Liver (tissue), 9 donors: ENCODE results near the gene MYO15B. TPM values are rescaled to one million over a fixed set of nuclear protein-coding genes. Genes with fewer than 3 reads are reported as not detected.

Experiments used
- DNase-seq: peaks from one replicate; pipeline ENCODE4 v3.0.0-alpha.2; 2017; ENCODE audit warnings: low spot score
- H3K27ac ChIP-seq, 2 donors: one replicate each; pipeline ENCODE4 v1.7.0; 2013; ENCODE audit warnings: inconsistent platforms in 2 of 2, low read length in 2 of 2, control low read depth in 1 of 2, low read depth in 1 of 2, mild to moderate bottlenecking in 1 of 2
- H3K27me3 ChIP-seq, 4 donors: one replicate each; pipeline versions ENCODE4 v1.6.1 to v1.7.0; 2013; ENCODE audit warnings: low read length in 3 of 4, inconsistent platforms in 1 of 4, mild to moderate bottlenecking in 1 of 4, moderate library complexity in 1 of 4; ENCODE audit not compliant: control insufficient read depth in 4 of 4, insufficient read depth in 4 of 4
- H3K36me3 ChIP-seq, 4 donors: one replicate each; pipeline versions ENCODE4 v1.6.1 to v1.7.0; 2013; ENCODE audit warnings: low read length in 3 of 4, mild to moderate bottlenecking in 3 of 4, low read depth in 1 of 4, moderate library complexity in 1 of 4; ENCODE audit not compliant: control insufficient read depth in 4 of 4, insufficient read depth in 3 of 4
- H3K4me1 ChIP-seq, 4 donors: one replicate each; pipeline versions ENCODE4 v1.6.1 to v1.7.0; 2013; ENCODE audit warnings: low read length in 3 of 4, mild to moderate bottlenecking in 3 of 4, moderate library complexity in 1 of 4; ENCODE audit not compliant: control insufficient read depth in 4 of 4, insufficient read depth in 4 of 4
- H3K4me3 ChIP-seq, 3 donors: one replicate each; pipeline versions ENCODE4 v1.6.1 to v1.7.0; 2013; ENCODE audit warnings: low read length in 3 of 3, control low read depth in 1 of 3, low read depth in 1 of 3, mild to moderate bottlenecking in 1 of 3
- H3K9ac ChIP-seq, 2 donors: one replicate each; pipeline ENCODE4 v1.7.0; 2013; ENCODE audit warnings: low read length in 2 of 2, mild to moderate bottlenecking in 2 of 2, moderate library complexity in 2 of 2, control low read depth in 1 of 2, low read depth in 1 of 2
- H3K9me3 ChIP-seq, 4 donors: one replicate each; pipeline versions ENCODE4 v1.6.1 to v1.7.0; 2013; ENCODE audit warnings: low read length in 3 of 4; ENCODE audit not compliant: control insufficient read depth in 4 of 4
- ATF3 ChIP-seq: IDR thresholded peaks from 2 replicates; pipeline ENCODE4 v1.6.1; 2016; ENCODE audit warnings: antibody characterized with exemption
- EGR1 ChIP-seq, 2 donors: IDR thresholded peaks; 2 replicates each; pipeline ENCODE4 v1.6.1; 2016 to 2018; ENCODE audit warnings: antibody characterized with exemption in 2 of 2, low read depth in 2 of 2
- FOXA2 ChIP-seq: IDR thresholded peaks from 2 replicates; pipeline ENCODE4 v1.6.1; 2016; ENCODE audit warnings: antibody characterized with exemption
- GABPA ChIP-seq, 2 donors: IDR thresholded peaks in 1 of 2; conservative IDR thresholded peaks in 1 of 2; 2 replicates each; pipeline ENCODE4 v1.6.1; 2016; ENCODE audit warnings: antibody characterized with exemption in 2 of 2, mild to moderate bottlenecking in 1 of 2, moderate library complexity in 1 of 2
- HNF4A ChIP-seq, 2 donors: conservative IDR thresholded peaks; 2 replicates each; pipeline ENCODE4 v1.6.1; 2016; ENCODE audit warnings: antibody characterized with exemption in 2 of 2, mild to moderate bottlenecking in 2 of 2
- HNF4G ChIP-seq: IDR thresholded peaks from 2 replicates; pipeline ENCODE4 v1.6.1; 2016; ENCODE audit warnings: antibody characterized with exemption
- JUND ChIP-seq, 2 donors: IDR thresholded peaks; 2 replicates each; pipeline ENCODE4 v1.6.1; 2016; ENCODE audit warnings: antibody characterized with exemption in 2 of 2
- NR2F2 ChIP-seq: IDR thresholded peaks from 2 replicates; pipeline ENCODE4 v1.6.1; 2016; ENCODE audit warnings: antibody characterized with exemption
- RAD21 ChIP-seq, 2 donors: IDR thresholded peaks; 2 replicates each; pipeline ENCODE4 v1.6.1; 2016; ENCODE audit warnings: antibody characterized with exemption in 2 of 2, mild to moderate bottlenecking in 2 of 2
- SP1 ChIP-seq: IDR thresholded peaks from 2 replicates; pipeline ENCODE4 v1.6.1; 2018; ENCODE audit warnings: antibody characterized with exemption, mild to moderate bottlenecking
- TAF1 ChIP-seq: conservative IDR thresholded peaks from 2 replicates; pipeline ENCODE4 v1.6.1; 2016; ENCODE audit warnings: antibody characterized with exemption, mild to moderate bottlenecking
- YY1 ChIP-seq: IDR thresholded peaks from 2 replicates; pipeline ENCODE4 v1.6.1; 2016; ENCODE audit warnings: antibody characterized with exemption, mild to moderate bottlenecking
- WGBS: extraction: QIAGEN DNeasy Blood & Tissue Kit; methylation state at CpG from one replicate; pipeline ENCODE4 v1.1.7; 2013; 5-methylcytosine and 5-hydroxymethylcytosine counted together
- polyA plus RNA-seq, 2 donors: library from polyadenylated mRNA; stranded (reverse) in 1 of 2; unstranded in 1 of 2; fragments of 200-250 nt in 1 of 2; fragments of >200 nt in 1 of 2; fragmentation: Nextera tagmentation in 1 of 2; extraction: Ambion mirVana in 1 of 2; gene quantifications; one replicate each; pipeline versions ENCODE4 v1.2.1 to v1.2.3, GENCODE V29; 2013 to 2015
- total RNA-seq, 2 donors: library from RNA; depleted of rRNA; stranded (reverse); fragments of >200 nt; gene quantifications; one replicate each; pipeline ENCODE4 v1.2.3, GENCODE V29; 2014
- TF ChIP-seq, protein P1 (sequence below): IDR thresholded peaks from 2 replicates; pipeline ENCODE4 v1.6.1; 2016; ENCODE audit warnings: antibody characterized with exemption
- TF ChIP-seq, protein P2 (sequence below): fragments of 150-350 bp; IDR thresholded peaks from 2 replicates; pipeline ENCODE4 v1.5.1; 2017; ENCODE audit warnings: improper control_type of control experiment, low read depth, low read length; ENCODE audit not compliant: missing input control
- TF ChIP-seq, protein P3 (sequence below): IDR thresholded peaks from 2 replicates; pipeline ENCODE4 v1.6.1; 2016; ENCODE audit warnings: antibody characterized with exemption, mild to moderate bottlenecking
- donor health status: healthy.
- donor health status: healthy.
- donor health status: healthy.
- donor health status: healthy.
- donor health status: healthy.

MYO15B gene
- total and polyA plus RNA-seq, 4 donors = 13.3 to 34.4 (median 18.0) TPM

DNA sequence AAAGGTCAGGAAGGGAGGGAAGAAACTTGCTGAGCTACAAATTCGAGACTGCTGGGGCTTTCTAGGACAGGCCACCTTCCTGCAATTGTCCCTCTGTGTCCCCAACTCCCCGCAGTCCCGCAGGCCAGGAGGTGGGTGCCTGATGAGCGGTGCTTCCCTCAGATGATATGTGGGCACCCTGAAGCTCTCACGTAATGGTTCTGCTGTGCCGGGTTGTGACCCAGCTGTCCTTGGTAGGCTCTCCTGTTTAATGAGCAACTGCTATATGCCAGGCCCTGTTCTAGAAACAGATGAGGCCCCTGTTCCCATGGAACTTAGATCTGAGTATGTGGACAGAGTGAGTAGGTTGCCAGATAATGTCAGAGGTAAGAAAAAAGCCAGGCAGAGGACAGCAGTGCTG, 22.0 kb upstream of the MYO15B start:
- TF ChIP-seq TAF1 (no peak), JUND (IDR thresholded peaks at IDR 0.05) (no peak), ATF3 (no peak), SP1 (no peak), NR2F2 (no peak), RAD21 (IDR thresholded peaks at IDR 0.05) (no peak), HNF4G (no peak), GABPA (IDR thresholded peaks at IDR 0.05 in 1 of 2, conservative IDR thresholded peaks at IDR 0.05 in 1 of 2) (no peak), HNF4A (conservative IDR thresholded peaks at IDR 0.05) (no peak), FOXA2 (no peak), EGR1 (IDR thresholded peaks at IDR 0.05; ENCODE audit: low read depth in 2 of 2) (no peak)
- TF ChIP-seq, protein P1, sequence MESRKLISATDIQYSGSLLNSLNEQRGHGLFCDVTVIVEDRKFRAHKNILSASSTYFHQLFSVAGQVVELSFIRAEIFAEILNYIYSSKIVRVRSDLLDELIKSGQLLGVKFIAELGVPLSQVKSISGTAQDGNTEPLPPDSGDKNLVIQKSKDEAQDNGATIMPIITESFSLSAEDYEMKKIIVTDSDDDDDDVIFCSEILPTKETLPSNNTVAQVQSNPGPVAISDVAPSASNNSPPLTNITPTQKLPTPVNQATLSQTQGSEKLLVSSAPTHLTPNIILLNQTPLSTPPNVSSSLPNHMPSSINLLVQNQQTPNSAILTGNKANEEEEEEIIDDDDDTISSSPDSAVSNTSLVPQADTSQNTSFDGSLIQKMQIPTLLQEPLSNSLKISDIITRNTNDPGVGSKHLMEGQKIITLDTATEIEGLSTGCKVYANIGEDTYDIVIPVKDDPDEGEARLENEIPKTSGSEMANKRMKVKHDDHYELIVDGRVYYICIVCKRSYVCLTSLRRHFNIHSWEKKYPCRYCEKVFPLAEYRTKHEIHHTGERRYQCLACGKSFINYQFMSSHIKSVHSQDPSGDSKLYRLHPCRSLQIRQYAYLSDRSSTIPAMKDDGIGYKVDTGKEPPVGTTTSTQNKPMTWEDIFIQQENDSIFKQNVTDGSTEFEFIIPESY = no peak
- TF ChIP-seq, protein P2, sequence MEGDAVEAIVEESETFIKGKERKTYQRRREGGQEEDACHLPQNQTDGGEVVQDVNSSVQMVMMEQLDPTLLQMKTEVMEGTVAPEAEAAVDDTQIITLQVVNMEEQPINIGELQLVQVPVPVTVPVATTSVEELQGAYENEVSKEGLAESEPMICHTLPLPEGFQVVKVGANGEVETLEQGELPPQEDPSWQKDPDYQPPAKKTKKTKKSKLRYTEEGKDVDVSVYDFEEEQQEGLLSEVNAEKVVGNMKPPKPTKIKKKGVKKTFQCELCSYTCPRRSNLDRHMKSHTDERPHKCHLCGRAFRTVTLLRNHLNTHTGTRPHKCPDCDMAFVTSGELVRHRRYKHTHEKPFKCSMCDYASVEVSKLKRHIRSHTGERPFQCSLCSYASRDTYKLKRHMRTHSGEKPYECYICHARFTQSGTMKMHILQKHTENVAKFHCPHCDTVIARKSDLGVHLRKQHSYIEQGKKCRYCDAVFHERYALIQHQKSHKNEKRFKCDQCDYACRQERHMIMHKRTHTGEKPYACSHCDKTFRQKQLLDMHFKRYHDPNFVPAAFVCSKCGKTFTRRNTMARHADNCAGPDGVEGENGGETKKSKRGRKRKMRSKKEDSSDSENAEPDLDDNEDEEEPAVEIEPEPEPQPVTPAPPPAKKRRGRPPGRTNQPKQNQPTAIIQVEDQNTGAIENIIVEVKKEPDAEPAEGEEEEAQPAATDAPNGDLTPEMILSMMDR = no peak
- 95% methylated on average over 6 of the region's 6 CpGs for whole genome bisulfite sequencing

GRCh38 chr17:75566416-75566815, 21.2 kb upstream of the MYO15B start:
- DNase-seq = no peak
- Histone ChIP-seq H3K4me3 (no peak overlapping the region), H3K36me3 (peaks cover 10 to 65% (median 31%) of the 10 kb centered on the region in 4 donors), H3K9ac (no peak overlapping the region), H3K27ac (no peak overlapping the region), H3K4me1 (peaks cover 1 to 10% (median 8%) of the 10 kb centered on the region in 4 donors), H3K27me3 (no peaks in the 10 kb centered on the region), H3K9me3 (no peaks in the 10 kb centered on the region)
- TF ChIP-seq NR2F2 = no peak
- no peak for TF ChIP-seq TAF1
- WGBS = 89% methylated on average over 6 of the region's 6 CpGs

More for the DNA sequence above, 22.0 kb upstream of the MYO15B start:
- peaks cover 2 to 14% (median 8%) of the 10 kb centered on the region in 4 donors for H3K4me1 ChIP-seq
- no peak overlapping the region for H3K27ac ChIP-seq
- no peaks in the 10 kb centered on the region for H3K27me3 ChIP-seq
- no peak overlapping the region for H3K4me3 ChIP-seq
- no peak overlapping the region for H3K9ac ChIP-seq
- no peaks in the 10 kb centered on the region for H3K9me3 ChIP-seq
- DNase-seq = no peak
- H3K36me3 ChIP-seq = peaks cover 10 to 59% (median 30%) of the 10 kb centered on the region in 4 donors

- Histone ChIP-seq H3K9ac (no peak overlapping the region), H3K4me3 (no peak overlapping the region), H3K4me1 (peaks cover 0 to 9% (median 7%) of the 10 kb centered on the region in 4 donors), H3K36me3 (peaks cover 11 to 67% (median 32%) of the 10 kb centered on the region in 4 donors), H3K27me3 (no peaks in the 10 kb centered on the region), H3K9me3 (no peaks in the 10 kb centered on the region), H3K27ac (no peak overlapping the region)
- TF ChIP-seq FOXA2 (no peak), NR2F2 (no peak), YY1 (no peak), SP1 (no peak), JUND (IDR thresholded peaks at IDR 0.05) (no peak), ATF3 (no peak)
- TF ChIP-seq, protein P3, sequence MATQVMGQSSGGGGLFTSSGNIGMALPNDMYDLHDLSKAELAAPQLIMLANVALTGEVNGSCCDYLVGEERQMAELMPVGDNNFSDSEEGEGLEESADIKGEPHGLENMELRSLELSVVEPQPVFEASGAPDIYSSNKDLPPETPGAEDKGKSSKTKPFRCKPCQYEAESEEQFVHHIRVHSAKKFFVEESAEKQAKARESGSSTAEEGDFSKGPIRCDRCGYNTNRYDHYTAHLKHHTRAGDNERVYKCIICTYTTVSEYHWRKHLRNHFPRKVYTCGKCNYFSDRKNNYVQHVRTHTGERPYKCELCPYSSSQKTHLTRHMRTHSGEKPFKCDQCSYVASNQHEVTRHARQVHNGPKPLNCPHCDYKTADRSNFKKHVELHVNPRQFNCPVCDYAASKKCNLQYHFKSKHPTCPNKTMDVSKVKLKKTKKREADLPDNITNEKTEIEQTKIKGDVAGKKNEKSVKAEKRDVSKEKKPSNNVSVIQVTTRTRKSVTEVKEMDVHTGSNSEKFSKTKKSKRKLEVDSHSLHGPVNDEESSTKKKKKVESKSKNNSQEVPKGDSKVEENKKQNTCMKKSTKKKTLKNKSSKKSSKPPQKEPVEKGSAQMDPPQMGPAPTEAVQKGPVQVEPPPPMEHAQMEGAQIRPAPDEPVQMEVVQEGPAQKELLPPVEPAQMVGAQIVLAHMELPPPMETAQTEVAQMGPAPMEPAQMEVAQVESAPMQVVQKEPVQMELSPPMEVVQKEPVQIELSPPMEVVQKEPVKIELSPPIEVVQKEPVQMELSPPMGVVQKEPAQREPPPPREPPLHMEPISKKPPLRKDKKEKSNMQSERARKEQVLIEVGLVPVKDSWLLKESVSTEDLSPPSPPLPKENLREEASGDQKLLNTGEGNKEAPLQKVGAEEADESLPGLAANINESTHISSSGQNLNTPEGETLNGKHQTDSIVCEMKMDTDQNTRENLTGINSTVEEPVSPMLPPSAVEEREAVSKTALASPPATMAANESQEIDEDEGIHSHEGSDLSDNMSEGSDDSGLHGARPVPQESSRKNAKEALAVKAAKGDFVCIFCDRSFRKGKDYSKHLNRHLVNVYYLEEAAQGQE = no peak
- 96% methylated on average over 5 of the region's 5 CpGs for whole genome bisulfite sequencing
- DNase-seq = no peak
Observed at GRCh38 chr17:75566834-75567233, 20.8 kb upstream of the MYO15B start.
